Kidney (tissue), 11 donors: ENCODE measurements around the gene KCNJ18. TPM values are rescaled to one million over a fixed set of nuclear protein-coding genes. Genes with fewer than 3 reads are reported as not detected.
"Not testable (repeated sequence)": the region's sequence is repeated elsewhere in the genome, so short reads cannot be mapped to it uniquely, and the experiment has no call there.

ENCODE experiments used
- DNase-seq, 5 donors: peaks; one replicate each; pipeline ENCODE4 v3.0.0-alpha.2; 2013 to 2020
- FAIRE-seq: peaks from 2 replicates; lab custom pipeline; 2012; peaks lifted over from hg19 to GRCh38; lab: Jason Lieb, UNC
- H3K27ac ChIP-seq, 2 donors: one replicate each; pipeline ENCODE4 v1.7.0; 2013; ENCODE audit warnings: low read depth in 2 of 2, low read length in 2 of 2, inconsistent platforms in 1 of 2
- H3K27me3 ChIP-seq: one replicate; pipeline ENCODE4 v1.7.1; 2013; ENCODE audit warnings: low read length, inconsistent platforms; ENCODE audit not compliant: control insufficient read depth, insufficient read depth
- H3K36me3 ChIP-seq, 3 donors: one replicate each; pipeline versions ENCODE4 v1.7.0 to v1.7.1; 2013; ENCODE audit warnings: low read length in 3 of 3, control low read depth in 1 of 3, inconsistent platforms in 1 of 3; ENCODE audit not compliant: insufficient read depth in 3 of 3, control insufficient read depth in 2 of 3
- H3K4me1 ChIP-seq, 3 donors: one replicate each; pipeline versions ENCODE4 v1.7.0 to v1.7.1; 2013; ENCODE audit warnings: low read length in 3 of 3, inconsistent platforms in 1 of 3, low read depth in 1 of 3; ENCODE audit not compliant: control insufficient read depth in 2 of 3, insufficient read depth in 2 of 3
- H3K4me3 ChIP-seq, 3 donors: one replicate each; pipeline versions ENCODE4 v1.7.0 to v1.8.1; 2013; ENCODE audit warnings: low read length in 3 of 3, control low read depth in 1 of 3, inconsistent platforms in 1 of 3
- H3K9ac ChIP-seq, 3 donors: one replicate each; pipeline versions ENCODE4 v1.7.0 to v1.7.1; 2013; ENCODE audit warnings: low read length in 3 of 3, control low read depth in 1 of 3, inconsistent platforms in 1 of 3
- H3K9me3 ChIP-seq, 3 donors: one replicate each; pipeline versions ENCODE4 v1.7.0 to v1.7.1; 2013; ENCODE audit warnings: low read length in 3 of 3, control low read depth in 1 of 3, inconsistent platforms in 1 of 3; ENCODE audit not compliant: control insufficient read depth in 2 of 3, insufficient read depth in 1 of 3
- intact Hi-C: fragments of 100-400 bp; cut with DNase I; formaldehyde crosslinking; loops from one replicate; pipeline ENCODE4 v1.11.1; 2022
- polyA plus RNA-seq: library from polyadenylated mRNA; stranded (reverse); fragments of 350-450 nt; fragmentation: Illumina TruSeq; extraction: RNeasy Lipid Tissue Mini Kit (QIAGEN cat#74804); gene quantifications from one replicate; pipeline ENCODE4 v1.2.3, GENCODE V29; 2014; ENCODE audit warnings: low read depth, low replicate concordance; ENCODE audit not compliant: insufficient read depth
- total RNA-seq: library from RNA; stranded (reverse); fragmentation: NEBNext Ultra II Directional; extraction: Animal tissue kit (Norgen Biotek cat#: 25700); gene quantifications from one replicate; pipeline ENCODE4 v1.2.1, GENCODE V29; 2021
- donor health status: control.
- donor health status: control.
- donor health status: DM: yes; HTN: yes; CAD: no.
- donor health status: Normal renal cell carcinoma (clear cell type).

KCNJ18 gene
- total and polyA plus RNA-seq, 2 donors from 2014 or later, result not detected

GRCh38 chr17:21663166-21663565 is 29.2 kb upstream of the KCNJ18 start:
- H3K4me3 ChIP-seq, H3K27ac ChIP-seq, FAIRE-seq, H3K27me3 ChIP-seq, H3K9ac ChIP-seq, H3K4me1 ChIP-seq, intact Hi-C loops, DNase-seq, H3K36me3 ChIP-seq, H3K9me3 ChIP-seq: not testable (repeated sequence)

- H3K9ac ChIP-seq, H3K4me1 ChIP-seq, FAIRE-seq, intact Hi-C loops, DNase-seq, H3K27me3 ChIP-seq, H3K9me3 ChIP-seq, H3K27ac ChIP-seq, H3K36me3 ChIP-seq: not testable (repeated sequence)
- H3K4me3 ChIP-seq, result peak overlapping the region in 1 of 3 donors; percentile 2
Measured at GRCh38 chr17:21663614-21664474, 28.5 kb upstream of the KCNJ18 start.

- H3K36me3 ChIP-seq, H3K4me3 ChIP-seq, H3K27ac ChIP-seq, H3K9me3 ChIP-seq, H3K9ac ChIP-seq, FAIRE-seq, H3K4me1 ChIP-seq, intact Hi-C loops, H3K27me3 ChIP-seq: not testable (repeated sequence)
- DNase-seq, result peak in 1 of 5 donors; percentile 4
Measured at GRCh38 chr17:21665171-21665570, 27.2 kb upstream of the KCNJ18 start.

- H3K9me3 ChIP-seq, H3K4me3 ChIP-seq, intact Hi-C loops, H3K4me1 ChIP-seq, FAIRE-seq, H3K36me3 ChIP-seq, H3K27ac ChIP-seq, H3K27me3 ChIP-seq, H3K9ac ChIP-seq: not testable (repeated sequence)
- DNase-seq, result peak in 1 of 5 donors; percentile 74
Measured at GRCh38 chr17:21665935-21666493, 26.3 kb upstream of the KCNJ18 start.

- intact Hi-C loops, H3K36me3 ChIP-seq, H3K9me3 ChIP-seq, H3K9ac ChIP-seq, H3K4me3 ChIP-seq, H3K27ac ChIP-seq, FAIRE-seq, H3K4me1 ChIP-seq, H3K27me3 ChIP-seq: not testable (repeated sequence)
- DNase-seq, result peak in 1 of 5 donors; percentile 19
Measured at GRCh38 chr17:21666711-21667412, 25.5 kb upstream of the KCNJ18 start.

- H3K27ac ChIP-seq, intact Hi-C loops, H3K4me3 ChIP-seq, H3K27me3 ChIP-seq, H3K9ac ChIP-seq, H3K4me1 ChIP-seq, H3K36me3 ChIP-seq, H3K9me3 ChIP-seq, FAIRE-seq: not testable (repeated sequence)
- DNase-seq, result peak in 1 of 5 donors; percentile 10
Measured at GRCh38 chr17:21667413-21668117, 24.8 kb upstream of the KCNJ18 start.

GRCh38 chr17:21668118-21668488 is 24.2 kb upstream of the KCNJ18 start:
- H3K4me3 ChIP-seq, H3K27me3 ChIP-seq, FAIRE-seq, H3K9me3 ChIP-seq, H3K4me1 ChIP-seq, intact Hi-C loops, DNase-seq, H3K9ac ChIP-seq, H3K27ac ChIP-seq, H3K36me3 ChIP-seq: not testable (repeated sequence)
